ENCODE measurements around the gene IL17D.
"Not testable (repeated sequence)": the region's sequence is repeated elsewhere in the genome, so short reads cannot be mapped to it uniquely, and the experiment has no call there.

IL17D gene

DNA sequence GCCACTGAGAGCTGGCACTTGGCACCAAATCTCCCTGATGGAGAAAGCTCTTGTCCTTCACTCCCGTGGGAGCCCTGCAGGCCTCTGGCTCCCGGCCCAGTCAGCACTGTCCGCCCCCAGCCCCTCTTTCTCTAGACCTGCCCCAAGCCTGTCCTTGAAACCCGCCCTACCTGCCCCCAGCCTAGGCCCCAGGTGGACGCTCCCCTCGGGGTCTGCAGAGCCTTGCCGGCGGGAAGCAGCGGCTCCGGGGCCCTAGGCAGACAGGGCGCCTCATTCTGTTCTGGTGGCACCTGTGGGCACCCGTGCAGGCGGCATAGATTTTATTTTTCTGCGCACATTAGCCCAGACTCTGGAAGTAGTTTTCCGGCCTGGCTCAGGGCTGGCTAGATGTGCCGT is 17.6 kb downstream of the IL17D start:
- no peak for DNase-seq

DNA sequence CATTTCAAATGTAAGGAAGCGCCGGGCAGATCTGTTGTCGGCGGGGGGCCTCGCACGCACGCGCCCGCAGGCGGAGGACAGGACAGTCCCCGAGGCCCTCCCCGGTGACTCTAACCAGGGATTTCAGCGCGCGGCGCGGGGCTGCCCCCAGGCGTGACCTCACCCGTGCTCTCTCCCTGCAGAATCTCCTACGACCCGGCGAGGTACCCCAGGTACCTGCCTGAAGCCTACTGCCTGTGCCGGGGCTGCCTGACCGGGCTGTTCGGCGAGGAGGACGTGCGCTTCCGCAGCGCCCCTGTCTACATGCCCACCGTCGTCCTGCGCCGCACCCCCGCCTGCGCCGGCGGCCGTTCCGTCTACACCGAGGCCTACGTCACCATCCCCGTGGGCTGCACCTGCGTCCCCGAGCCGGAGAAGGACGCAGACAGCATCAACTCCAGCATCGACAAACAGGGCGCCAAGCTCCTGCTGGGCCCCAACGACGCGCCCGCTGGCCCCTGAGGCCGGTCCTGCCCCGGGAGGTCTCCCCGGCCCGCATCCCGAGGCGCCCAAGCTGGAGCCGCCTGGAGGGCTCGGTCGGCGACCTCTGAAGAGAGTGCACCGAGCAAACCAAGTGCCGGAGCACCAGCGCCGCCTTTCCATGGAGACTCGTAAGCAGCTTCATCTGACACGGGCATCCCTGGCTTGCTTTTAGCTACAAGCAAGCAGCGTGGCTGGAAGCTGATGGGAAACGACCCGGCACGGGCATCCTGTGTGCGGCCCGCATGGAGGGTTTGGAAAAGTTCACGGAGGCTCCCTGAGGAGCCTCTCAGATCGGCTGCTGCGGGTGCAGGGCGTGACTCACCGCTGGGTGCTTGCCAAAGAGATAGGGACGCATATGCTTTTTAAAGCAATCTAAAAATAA is 18.2 kb downstream of the IL17D start:
- DNase-seq = no peak

DNA sequence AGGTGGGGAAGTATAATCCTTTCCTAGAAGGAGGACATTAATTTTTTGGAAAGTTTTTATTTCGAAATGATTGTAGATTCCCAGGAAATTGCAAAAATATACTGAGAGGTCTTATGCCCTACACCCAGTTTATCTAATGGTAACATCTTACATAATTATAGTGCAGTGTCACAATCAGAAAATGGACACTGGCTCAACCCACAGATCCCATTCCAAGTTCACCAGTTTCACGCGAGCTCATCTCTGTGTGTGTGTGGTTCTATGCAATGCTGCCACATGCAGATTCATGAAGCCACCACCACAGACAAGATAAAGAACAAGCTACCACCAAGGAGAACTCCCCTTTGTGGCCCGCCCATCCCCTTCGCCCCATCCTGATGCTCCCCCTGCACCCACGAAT is 24.4 kb downstream of the IL17D start:
- no peak for DNase-seq

DNA sequence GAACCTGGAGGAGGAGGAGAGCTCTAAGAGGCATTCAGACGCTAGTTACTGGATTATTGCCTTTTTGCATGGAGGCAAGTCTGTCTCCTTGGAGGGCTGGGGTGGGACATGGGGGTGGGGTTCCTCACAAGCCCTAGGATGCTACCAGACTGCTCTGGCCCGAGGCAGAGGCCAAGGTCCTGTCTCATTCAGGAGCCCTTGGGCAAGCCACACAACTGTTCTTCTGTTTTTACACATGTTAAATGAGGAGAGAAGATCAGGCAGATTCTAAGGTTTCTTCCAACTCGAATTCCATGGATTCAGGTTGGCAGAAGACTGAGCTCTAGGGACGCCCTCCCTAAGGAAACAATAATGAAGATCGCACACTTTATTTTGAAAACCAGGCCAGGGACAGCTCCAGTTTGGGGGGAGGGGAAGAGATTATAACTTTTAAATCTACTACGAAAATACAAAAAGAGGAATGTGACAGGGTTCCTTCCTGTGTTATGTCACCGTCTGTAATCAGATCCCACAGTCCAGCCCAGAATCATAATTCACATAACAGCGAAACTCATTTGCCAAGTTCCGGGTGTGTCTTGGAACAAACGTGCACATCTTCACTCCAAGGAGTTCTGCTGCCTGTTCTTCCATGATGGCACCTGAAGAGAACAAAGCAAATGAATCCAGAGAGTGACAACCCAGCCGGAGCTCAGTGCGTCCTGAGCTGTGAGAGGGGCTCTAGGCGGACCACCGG is 25.2 kb downstream of the IL17D start:
- DNase-seq = no peak

DNA sequence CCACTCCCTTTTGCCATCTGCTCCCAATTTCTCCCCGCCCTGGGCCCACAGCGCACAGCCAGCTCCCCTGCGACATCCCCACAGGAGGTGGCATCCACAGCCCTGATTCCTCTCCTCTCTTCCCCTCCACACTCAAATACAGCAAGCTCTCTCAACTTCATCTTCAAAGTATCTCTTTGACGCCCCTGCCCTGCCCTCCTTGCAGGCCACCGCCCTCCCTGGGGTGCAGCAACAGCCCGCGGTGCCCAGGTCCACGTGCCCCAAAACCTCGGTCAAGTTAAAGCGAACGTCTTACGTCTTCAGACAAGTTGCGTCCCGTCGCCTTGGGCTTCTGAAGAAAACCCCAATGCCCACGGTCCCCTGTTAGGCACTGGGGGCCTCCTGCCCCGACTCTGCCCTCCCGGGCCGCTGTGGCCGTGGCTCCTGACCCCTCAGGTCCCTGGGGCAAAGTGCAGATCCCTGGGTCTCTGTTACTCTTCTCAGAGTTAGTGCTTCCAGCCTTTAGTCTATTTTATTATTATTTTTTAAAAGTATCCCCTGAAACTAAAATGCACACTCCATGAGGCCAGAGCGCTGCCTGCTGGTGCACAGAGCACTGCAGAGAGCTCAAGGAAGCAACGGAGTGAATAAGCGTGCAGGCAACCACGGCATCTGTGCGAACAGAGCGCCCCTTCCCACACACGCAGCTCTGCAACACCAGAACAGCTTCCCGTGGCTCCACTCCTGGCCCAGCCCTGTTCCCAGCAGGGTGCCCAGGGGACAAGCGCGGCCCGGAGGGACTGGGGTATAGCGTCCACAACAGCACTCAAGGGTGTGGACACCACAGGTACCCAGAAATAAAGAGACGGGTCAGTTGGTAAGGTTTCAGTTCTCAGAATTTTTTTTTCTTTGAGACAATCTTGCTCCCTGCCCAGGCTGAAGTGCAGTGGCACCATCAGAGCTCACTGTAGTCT is 26.4 kb downstream of the IL17D start:
- no peak for DNase-seq

DNA sequence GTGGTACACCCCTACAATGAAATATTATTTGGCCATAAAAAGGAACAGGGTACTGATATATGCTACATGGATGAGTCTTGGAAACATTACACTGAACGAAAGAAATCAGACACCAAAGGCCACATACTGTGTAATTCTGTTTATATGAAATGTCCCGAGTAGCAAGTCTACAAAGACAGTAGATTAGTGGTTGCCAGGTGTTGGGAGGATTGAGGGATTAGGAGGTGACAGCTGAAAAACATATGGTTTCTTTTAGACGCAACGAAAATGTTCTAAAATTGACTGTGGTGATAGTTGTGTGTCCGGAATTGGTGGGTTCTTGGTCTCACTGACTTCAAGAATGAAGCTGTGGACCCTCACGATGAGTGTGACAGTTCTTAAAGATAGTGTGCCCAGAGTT is 35.1 kb downstream of the IL17D start:
- no peak for DNase-seq

DNA sequence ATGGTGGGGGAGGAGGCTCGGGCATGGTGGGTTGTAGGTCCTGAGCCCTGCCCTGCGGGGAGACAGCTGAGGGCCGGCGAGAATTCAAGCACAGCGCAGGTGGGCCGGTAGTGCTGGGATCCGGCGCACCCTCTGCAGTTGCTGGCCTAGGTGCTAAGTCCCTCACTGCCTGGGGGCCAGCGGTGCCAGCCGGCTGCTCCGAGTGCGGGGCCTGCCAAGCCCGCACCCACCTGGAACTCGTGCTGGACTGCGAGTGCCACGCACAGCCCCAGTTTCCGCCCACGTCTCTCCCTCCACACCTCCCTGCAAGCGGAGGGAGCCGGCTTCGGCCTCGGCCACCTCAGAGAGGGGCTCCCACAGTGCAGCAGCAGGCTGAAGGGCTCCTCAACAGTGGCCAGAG is 36.5 kb downstream of the IL17D start:
- DNase-seq = no peak

DNA sequence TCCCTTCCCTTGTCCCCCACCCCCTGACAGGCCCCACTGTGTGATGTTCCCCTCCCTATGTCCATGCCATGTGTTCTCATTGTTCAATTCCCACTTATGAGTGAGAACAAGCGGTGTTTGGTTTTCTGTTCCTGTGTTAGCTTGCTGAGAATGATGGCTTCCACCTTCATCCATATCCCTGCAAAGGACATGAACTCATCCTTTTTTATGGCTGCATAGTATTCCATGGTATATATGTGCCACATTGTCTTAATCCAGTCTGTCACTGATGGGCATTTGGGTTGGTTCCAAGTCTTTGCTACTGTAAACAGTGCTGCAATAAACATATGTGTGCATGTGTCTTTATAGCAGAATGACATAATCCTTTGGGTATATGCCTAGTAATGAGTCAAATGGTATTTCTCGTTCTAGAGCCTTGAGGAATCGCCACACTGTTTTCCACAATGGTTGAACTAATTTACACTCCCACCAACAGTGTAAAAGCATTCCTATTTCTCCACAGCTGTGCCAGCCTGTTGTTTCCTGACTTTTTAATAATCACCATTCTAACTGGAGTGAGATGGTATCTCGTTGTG is 40.4 kb downstream of the IL17D start:
- DNase-seq = not testable (repeated sequence)

DNA sequence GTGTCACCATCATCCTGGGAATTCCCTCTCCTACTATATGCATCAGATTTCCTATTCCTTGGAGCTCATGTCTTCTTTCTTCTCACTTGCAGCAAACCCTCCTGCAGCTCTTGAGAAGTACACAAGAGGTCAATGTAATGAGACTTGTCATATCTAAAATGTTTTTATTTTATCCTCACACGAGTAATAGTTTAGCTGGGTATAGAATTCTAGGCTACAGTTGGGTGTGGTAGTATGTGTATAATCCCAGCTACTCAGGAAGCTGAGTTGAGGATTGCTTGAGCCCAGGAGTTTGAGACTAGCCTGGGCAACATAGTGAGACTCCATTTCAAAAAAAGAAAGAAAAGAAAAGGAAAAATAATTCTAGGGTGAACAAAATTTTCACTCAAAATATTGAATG is 45.9 kb downstream of the IL17D start:
- DNase-seq = no peak

DNA sequence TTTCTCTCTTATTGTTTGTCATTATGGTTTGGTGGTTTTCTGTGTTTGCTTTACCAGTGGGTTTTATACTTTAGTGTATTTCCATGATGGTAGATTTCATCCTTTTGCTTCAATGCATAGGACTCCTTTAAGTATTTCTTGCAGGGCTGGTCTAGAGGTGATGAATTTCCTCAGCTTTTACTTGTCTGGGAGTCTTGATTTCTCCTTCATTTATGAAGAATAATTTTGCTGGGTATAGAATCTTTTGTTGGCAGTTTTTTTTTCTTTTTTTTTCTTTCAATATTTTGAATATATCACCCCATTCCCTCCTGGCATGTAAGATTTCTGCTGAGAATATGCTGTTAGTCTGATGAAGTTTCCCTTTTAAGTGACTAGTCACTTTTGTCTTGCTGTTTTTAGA is 50.5 kb downstream of the IL17D start:
- no peak for DNase-seq

DNA sequence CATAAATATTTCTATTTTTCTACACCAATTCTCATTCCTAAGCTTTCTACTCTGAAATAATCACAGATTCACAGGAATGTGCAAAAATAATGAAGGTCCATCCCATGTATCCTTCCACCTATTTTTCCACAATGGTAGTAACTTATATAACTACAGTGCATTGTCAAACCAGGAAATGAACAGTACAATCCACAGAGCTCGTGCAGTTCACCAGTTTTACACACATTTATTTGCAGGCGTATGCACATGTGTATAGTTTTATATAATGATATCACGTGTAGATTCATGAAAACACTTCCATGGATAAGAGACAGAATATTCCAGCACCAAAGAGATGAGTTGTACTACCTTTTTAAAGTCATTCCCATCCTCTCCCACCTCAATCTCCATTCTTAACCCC is 57.4 kb downstream of the IL17D start:
- no peak for DNase-seq

DNA sequence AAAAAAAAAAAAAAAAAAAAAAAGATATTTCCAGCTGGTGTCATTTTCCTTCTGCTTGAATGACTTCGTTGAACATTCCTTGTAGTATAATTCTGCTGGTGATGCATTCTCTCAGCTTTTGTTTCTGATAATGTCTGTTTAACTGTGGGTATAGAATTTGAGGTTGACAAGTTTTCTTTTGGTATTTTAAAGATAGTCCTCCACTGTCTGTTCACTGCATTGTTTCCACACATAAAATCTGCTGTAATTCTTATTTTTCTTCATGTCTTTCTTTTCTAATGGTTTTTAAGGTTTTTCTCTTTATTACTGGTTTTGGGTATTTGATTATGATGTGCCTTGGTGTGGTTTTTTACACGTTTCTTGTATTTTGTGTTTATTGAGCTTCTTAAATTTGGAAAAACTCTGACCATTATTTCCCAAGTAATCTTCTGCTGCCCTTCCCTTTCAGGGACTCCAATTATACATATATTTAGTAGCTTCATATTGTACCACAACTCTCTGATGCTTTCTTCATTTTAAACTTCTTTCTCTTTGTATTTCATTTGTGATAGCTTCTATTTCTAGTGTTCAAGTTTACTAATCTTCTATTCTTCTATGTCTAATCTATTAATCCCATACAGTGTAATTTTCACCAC is 63.9 kb downstream of the IL17D start:
- DNase-seq = no peak

DNA sequence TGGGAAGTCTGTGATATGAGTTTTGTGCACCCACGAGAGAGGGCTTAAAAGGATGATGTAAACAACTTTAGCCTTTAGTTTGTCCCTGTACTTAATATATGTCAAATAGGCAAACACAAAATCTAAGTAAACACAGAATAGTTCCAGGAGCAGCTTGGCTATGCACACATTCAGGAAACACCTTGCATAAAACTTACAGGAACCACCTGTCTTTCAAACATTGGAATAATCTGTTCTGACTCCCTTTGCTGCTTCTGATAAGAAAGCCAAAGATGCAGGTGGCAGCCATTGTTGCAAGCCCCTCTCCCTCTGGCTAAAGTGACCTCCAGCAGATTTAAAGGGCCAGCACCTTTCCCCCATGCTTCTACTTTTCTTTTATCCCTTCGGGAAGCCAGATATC is 65.6 kb downstream of the IL17D start:
- DNase-seq = no peak

DNA sequence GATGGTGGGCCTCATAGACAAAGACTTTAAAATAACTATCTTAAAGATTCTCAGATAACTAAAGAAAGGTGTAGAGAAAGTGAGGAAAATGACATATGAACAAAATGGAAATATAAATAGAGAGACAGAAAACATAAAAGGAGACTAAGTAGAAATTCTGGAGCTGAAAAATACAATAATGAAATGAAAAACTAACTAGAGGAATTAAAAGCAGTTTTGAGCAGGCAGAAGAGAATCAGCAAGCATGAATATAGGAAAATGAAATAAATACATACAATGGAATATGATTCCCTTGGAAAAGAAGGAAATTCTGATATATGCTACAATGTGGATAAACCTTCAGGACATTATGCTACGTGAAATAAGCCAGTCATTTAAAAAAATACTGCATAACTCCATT is 66.3 kb downstream of the IL17D start:
- no peak for DNase-seq

Measured in CD4-positive, alpha-beta T cell treated with Interleukin-15 for 1 hour (primary cell).